Pancreas (tissue), 10 donors: ENCODE measurements around the gene RUNX3. TPM values are rescaled to one million over a fixed set of nuclear protein-coding genes. Genes with fewer than 3 reads are reported as not detected.

ENCODE experiments used
- ATAC-seq, 4 donors: fragments of 200-7000 bp; cut with Tn5 transposase; one replicate each; pipeline versions ENCODE4 v1.8.0 to v1.9.1; 2020; ENCODE audit warnings: mild to moderate bottlenecking in 4 of 4, moderate library complexity in 4 of 4
- DNase-seq, 6 donors: peaks; one replicate each; pipeline ENCODE4 v3.0.0-alpha.2; 2020
- FAIRE-seq: peaks from 2 replicates; lab custom pipeline; 2012; peaks lifted over from hg19 to GRCh38; lab: Jason Lieb, UNC
- H3K27ac ChIP-seq, 4 donors: fragments of 200-600 bp; sonication (generic); 1 replicate in 3 of 4; 2 replicates in 1 of 4; pipeline versions ENCODE4 v1.5.0 to v1.8.0; 2020
- H3K27me3 ChIP-seq, 4 donors: fragments of 200-600 bp; one replicate each; pipeline ENCODE4 v1.8.0; 2021
- H3K36me3 ChIP-seq, 3 donors: fragments of 200-600 bp; sonication (generic) in 1 of 3; one replicate each; pipeline versions ENCODE4 v1.5.0 to v1.8.0; 2020 to 2021
- H3K4me1 ChIP-seq, 3 donors: fragments of 200-600 bp; one replicate each; pipeline ENCODE4 v1.8.0; 2021
- H3K4me3 ChIP-seq, 4 donors: fragments of 200-600 bp; sonication (generic) in 2 of 4; one replicate each; pipeline versions ENCODE4 v1.5.0 to v1.8.0; 2020 to 2021
- H3K9me3 ChIP-seq, 4 donors: fragments of 200-600 bp; one replicate each; pipeline ENCODE4 v1.8.0; 2021
- CTCF ChIP-seq, 4 donors: fragments of 200-600 bp; sonication (generic) in 3 of 4; IDR thresholded peaks; one replicate each; pipeline versions ENCODE4 v1.5.0 to v1.8.0; 2021; ENCODE audit warnings: antibody characterized with exemption in 4 of 4
- WGBS, 2 donors: extraction: QIAGEN DNeasy Blood & Tissue Kit; methylation state at CpG; one replicate each; pipeline ENCODE4 v1.1.7; 2013; 5-methylcytosine and 5-hydroxymethylcytosine counted together
- intact Hi-C, 3 donors: fragments of 100-400 bp; cut with DNase I; formaldehyde crosslinking; loops; one replicate each; pipeline versions ENCODE4 v1.11.1 to v1.14.2; 2022
- polyA plus RNA-seq, 2 donors: library from polyadenylated mRNA; stranded (reverse); fragments of 200-250 nt; gene quantifications; one replicate each; pipeline ENCODE4 v1.2.3, GENCODE V29; 2013
- total RNA-seq, 6 donors: library from RNA; stranded (reverse); fragmentation: NEBNext Ultra II Directional in 4 of 6; extraction: Animal tissue kit (Norgen Biotek cat#: 25700) in 4 of 6; gene quantifications; one replicate each; pipeline versions ENCODE4 v1.2.1 to v1.2.4, GENCODE V29; 2021 to 2023
- donor health status: healthy with polysubstance abuse.
- donor health status: DM: no; HTN: no; CAD: no; lungs with moderate emphysema.
- donor health status: DM: no; HTN: no; CAD: no.
- donor health status: control.
- donor health status: control.
- donor health status: Bipolar disorder and iron deficiency.
- donor health status: DM: yes; HTN: yes; CAD: no.
- donor health status: DM: no; HTN: no; CAD: no.
- donor health status: DM: no; HTN: no; CAD: no.
- donor health status: DM: yes; HTN: yes; CAD: no.

RUNX3 gene
- total and polyA plus RNA-seq, 8 donors, result 0.30 to 3.7 (median 0.77) TPM

- DNase-seq, result no peak
- Histone ChIP-seq H3K4me1 (peaks cover 0 to 10% (median 0%) of the 10 kb centered on the region in 3 donors), H3K4me3 (peak overlapping the region in 1 of 4 donors; percentile 35)
Observed at GRCh38 chr1:24927988-24928688, 1.9 kb downstream of the RUNX3 start.

GRCh38 chr1:24927473-24927872 is 2.6 kb downstream of the RUNX3 start:
- DNase-seq, result no peak
- Histone ChIP-seq H3K4me1 (peaks cover 0 to 10% (median 0%) of the 10 kb centered on the region in 3 donors), H3K36me3 (no peaks in the 10 kb centered on the region), H3K27ac (no peak overlapping the region), H3K27me3 (peaks cover under 1 to 55% (median 9%) of the 10 kb centered on the region in 4 donors), H3K4me3 (peak overlapping the region in 1 of 4 donors; percentile 35), H3K9me3 (no peaks in the 10 kb centered on the region)
- TF ChIP-seq CTCF (IDR thresholded peaks at IDR 0.05), result no peak
- no peak for FAIRE-seq
- intact Hi-C loops, result no loop called here
- 42 to 46% methylated on average over 17 of the region's 17 CpGs for WGBS, 2 donors
- no peak for ATAC-seq

More at GRCh38 chr1:24927988-24928688, 1.9 kb downstream of the RUNX3 start:
- Histone ChIP-seq H3K27me3 (peaks cover 5 to 58% (median 9%) of the 10 kb centered on the region in 4 donors), H3K27ac (no peak overlapping the region), H3K9me3 (no peaks in the 10 kb centered on the region), H3K36me3 (no peaks in the 10 kb centered on the region)
- FAIRE-seq, result no peak
- WGBS, 2 donors, result 19 to 23% methylated on average over 15 of the region's 15 CpGs
- no peak for TF ChIP-seq CTCF (IDR thresholded peaks at IDR 0.05)
- intact Hi-C loops, result no loop called here
- no peak for ATAC-seq

GRCh38 chr1:24926563-24927249 is 3.4 kb downstream of the RUNX3 start:
- intact Hi-C loops, result no loop called here
- ATAC-seq (peak in 1 of 4 donors; percentile 8), FAIRE-seq (no peak), DNase-seq (no peak)
- Histone ChIP-seq H3K4me3 (peak overlapping the region in 1 of 4 donors; percentile 17), H3K27ac (no peak overlapping the region), H3K4me1 (peaks cover 0 to 10% (median 0%) of the 10 kb centered on the region in 3 donors), H3K27me3 (peaks cover 0 to 52% (median 6%) of the 10 kb centered on the region in 4 donors), H3K36me3 (no peaks in the 10 kb centered on the region), H3K9me3 (no peaks in the 10 kb centered on the region)
- WGBS, 2 donors, result 22 to 25% methylated on average over 15 of the region's 15 CpGs
- no peak for TF ChIP-seq CTCF (IDR thresholded peaks at IDR 0.05)

DNA sequence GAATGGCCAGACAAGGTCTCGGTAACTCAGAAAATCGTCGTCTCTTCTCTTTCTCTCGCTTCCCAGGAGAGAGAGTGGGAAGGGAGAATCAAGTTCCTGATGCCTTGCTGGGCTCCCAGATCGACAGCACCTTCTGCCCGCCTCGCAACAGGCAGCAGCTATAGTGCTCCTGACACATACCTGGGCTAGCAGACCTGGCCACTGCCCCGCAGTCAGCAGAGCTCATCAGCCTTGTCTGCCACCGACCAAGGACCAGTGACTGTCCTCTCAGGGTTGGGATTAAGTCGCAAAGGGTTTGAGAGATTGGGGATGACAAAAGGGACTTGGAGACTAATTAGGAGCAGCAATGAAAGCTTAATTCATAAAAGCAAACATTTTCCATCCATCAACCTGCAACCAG is 4.1 kb downstream of the RUNX3 start:
- WGBS, 2 donors, result 14 to 18% methylated on average over 10 of the region's 10 CpGs

More for the DNA sequence above, 4.1 kb downstream of the RUNX3 start:
- FAIRE-seq (no peak), ATAC-seq (no peak), DNase-seq (no peak)
- H3K27me3 ChIP-seq, result peaks cover 0 to 45% (median 4%) of the 10 kb centered on the region in 4 donors
- H3K4me3 ChIP-seq, result no peak overlapping the region
- no peak overlapping the region for H3K27ac ChIP-seq
- no peaks in the 10 kb centered on the region for H3K9me3 ChIP-seq
- TF ChIP-seq CTCF (IDR thresholded peaks at IDR 0.05), result no peak
- H3K36me3 ChIP-seq, result no peaks in the 10 kb centered on the region
- H3K4me1 ChIP-seq, result peaks cover 0 to 10% (median 0%) of the 10 kb centered on the region in 3 donors
- intact Hi-C loops, result no loop called here
